ENCODE results near the gene SLC22A8. TPM values are rescaled to one million over a fixed set of nuclear protein-coding genes. Genes with fewer than 3 reads are reported as not detected.

The SLC22A8 gene
- total RNA-seq, 1 donor from 2014 or later = not detected

- H3K27ac ChIP-seq = no peak overlapping the region
- no peaks in the 10 kb centered on the region for H3K36me3 ChIP-seq
- intact Hi-C loops (cut with DNase I) = no loop called here
- no peaks in the 10 kb centered on the region for H3K9me3 ChIP-seq
- DNase-seq (ENCODE audit: extremely low spot score in 2 of 2) = no peak
- no peak overlapping the region for H3K4me3 ChIP-seq
- peaks cover 2% of the 10 kb centered on the region for H3K4me1 ChIP-seq
- TF ChIP-seq, protein P1, sequence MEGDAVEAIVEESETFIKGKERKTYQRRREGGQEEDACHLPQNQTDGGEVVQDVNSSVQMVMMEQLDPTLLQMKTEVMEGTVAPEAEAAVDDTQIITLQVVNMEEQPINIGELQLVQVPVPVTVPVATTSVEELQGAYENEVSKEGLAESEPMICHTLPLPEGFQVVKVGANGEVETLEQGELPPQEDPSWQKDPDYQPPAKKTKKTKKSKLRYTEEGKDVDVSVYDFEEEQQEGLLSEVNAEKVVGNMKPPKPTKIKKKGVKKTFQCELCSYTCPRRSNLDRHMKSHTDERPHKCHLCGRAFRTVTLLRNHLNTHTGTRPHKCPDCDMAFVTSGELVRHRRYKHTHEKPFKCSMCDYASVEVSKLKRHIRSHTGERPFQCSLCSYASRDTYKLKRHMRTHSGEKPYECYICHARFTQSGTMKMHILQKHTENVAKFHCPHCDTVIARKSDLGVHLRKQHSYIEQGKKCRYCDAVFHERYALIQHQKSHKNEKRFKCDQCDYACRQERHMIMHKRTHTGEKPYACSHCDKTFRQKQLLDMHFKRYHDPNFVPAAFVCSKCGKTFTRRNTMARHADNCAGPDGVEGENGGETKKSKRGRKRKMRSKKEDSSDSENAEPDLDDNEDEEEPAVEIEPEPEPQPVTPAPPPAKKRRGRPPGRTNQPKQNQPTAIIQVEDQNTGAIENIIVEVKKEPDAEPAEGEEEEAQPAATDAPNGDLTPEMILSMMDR (IDR thresholded peaks at IDR 0.05) = no peak
- TF ChIP-seq POLR2A (IDR thresholded peaks at IDR 0.05) (no peak), POLR2AphosphoS5 (IDR thresholded peaks at IDR 0.05; ENCODE audit: insufficient read depth in 1 of 2, low read depth in 1 of 2) (no peak)
- no peaks in the 10 kb centered on the region for H3K27me3 ChIP-seq
Observed at GRCh38 chr11:62994775-62995174, 20.9 kb downstream of the SLC22A8 start.

DNA sequence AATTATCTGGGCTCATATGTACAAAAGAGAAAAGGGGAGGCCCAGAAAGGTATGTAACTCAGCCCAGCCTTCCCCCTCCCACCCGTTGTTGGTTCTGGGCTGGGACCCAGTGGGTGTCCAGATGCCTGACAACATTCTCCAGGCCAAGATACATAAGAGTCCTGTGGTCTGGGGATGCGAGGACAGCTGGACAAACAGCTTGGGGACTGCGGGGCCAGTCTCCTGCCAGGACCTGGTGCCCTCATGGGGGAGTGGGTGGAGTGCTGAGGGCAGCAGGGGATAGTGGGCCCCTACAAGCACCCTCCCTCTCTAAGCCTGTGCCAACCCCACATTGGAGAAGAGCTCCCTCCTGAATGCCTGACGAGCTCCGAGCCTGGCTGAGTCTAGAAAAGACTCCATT is 27.4 kb downstream of the SLC22A8 start:
- TF ChIP-seq, protein P1 (IDR thresholded peaks at IDR 0.05) = no peak
- no peak for TF ChIP-seq POLR2AphosphoS5 (IDR thresholded peaks at IDR 0.05; ENCODE audit: insufficient read depth in 1 of 2, low read depth in 1 of 2)
- TF ChIP-seq POLR2A (IDR thresholded peaks at IDR 0.05) = no peak
- intact Hi-C loops (cut with DNase I) = loop anchor here (5.0 kb wide), 1 partner anchor 1596 kb away; the partner anchor contains the start of gene TMEM216
- H3K9me3 ChIP-seq = no peaks in the 10 kb centered on the region

GRCh38 chr11:62985041-62985750 is 30.4 kb downstream of the SLC22A8 start:
- TF ChIP-seq, protein P1 (IDR thresholded peaks at IDR 0.05) = no peak
- no peak for TF ChIP-seq POLR2A (IDR thresholded peaks at IDR 0.05)
- TF ChIP-seq POLR2AphosphoS5 (IDR thresholded peaks at IDR 0.05; ENCODE audit: insufficient read depth in 1 of 2, low read depth in 1 of 2) = no peak
- no peak for DNase-seq (ENCODE audit: extremely low spot score in 2 of 2)

More for the DNA sequence above, 27.4 kb downstream of the SLC22A8 start:
- no peak for DNase-seq (ENCODE audit: extremely low spot score in 2 of 2)
- H3K36me3 ChIP-seq = no peaks in the 10 kb centered on the region
- H3K27me3 ChIP-seq = no peaks in the 10 kb centered on the region
- H3K4me1 ChIP-seq = no peaks in the 10 kb centered on the region
- no peak overlapping the region for H3K4me3 ChIP-seq
- no peak overlapping the region for H3K27ac ChIP-seq

GRCh38 chr11:62984451-62984991 is 31.1 kb downstream of the SLC22A8 start, which contains the start of gene SLC22A6:
Gene SLC22A6 (minus strand): TSS chr11:62984967. CDS start chr11:62984690, 277 bp downstream.
- no peaks in the 10 kb centered on the region for H3K36me3 ChIP-seq
- DNase-seq (ENCODE audit: extremely low spot score in 2 of 2) = no peak
- TF ChIP-seq POLR2A (IDR thresholded peaks at IDR 0.05) = no peak
- H3K9me3 ChIP-seq = no peaks in the 10 kb centered on the region
- no peaks in the 10 kb centered on the region for H3K27me3 ChIP-seq
- no peak within 1 kb of the TSS for H3K27ac ChIP-seq
- H3K4me3 ChIP-seq = no peak within 1 kb of the TSS
- intact Hi-C loops (cut with DNase I) = no loop called here
- H3K4me1 ChIP-seq = no peaks in the 10 kb centered on the region

More at GRCh38 chr11:62985041-62985750, 30.4 kb downstream of the SLC22A8 start:
- Histone ChIP-seq H3K4me1 (no peaks in the 10 kb centered on the region), H3K27me3 (no peaks in the 10 kb centered on the region), H3K4me3 (no peak overlapping the region), H3K9me3 (no peaks in the 10 kb centered on the region), H3K36me3 (no peaks in the 10 kb centered on the region), H3K27ac (no peak overlapping the region)
- intact Hi-C loops (cut with DNase I) = loop anchor here (5.0 kb wide), 1 partner anchor 1593 kb away; the partner anchor contains the start of gene TMEM216

DNA sequence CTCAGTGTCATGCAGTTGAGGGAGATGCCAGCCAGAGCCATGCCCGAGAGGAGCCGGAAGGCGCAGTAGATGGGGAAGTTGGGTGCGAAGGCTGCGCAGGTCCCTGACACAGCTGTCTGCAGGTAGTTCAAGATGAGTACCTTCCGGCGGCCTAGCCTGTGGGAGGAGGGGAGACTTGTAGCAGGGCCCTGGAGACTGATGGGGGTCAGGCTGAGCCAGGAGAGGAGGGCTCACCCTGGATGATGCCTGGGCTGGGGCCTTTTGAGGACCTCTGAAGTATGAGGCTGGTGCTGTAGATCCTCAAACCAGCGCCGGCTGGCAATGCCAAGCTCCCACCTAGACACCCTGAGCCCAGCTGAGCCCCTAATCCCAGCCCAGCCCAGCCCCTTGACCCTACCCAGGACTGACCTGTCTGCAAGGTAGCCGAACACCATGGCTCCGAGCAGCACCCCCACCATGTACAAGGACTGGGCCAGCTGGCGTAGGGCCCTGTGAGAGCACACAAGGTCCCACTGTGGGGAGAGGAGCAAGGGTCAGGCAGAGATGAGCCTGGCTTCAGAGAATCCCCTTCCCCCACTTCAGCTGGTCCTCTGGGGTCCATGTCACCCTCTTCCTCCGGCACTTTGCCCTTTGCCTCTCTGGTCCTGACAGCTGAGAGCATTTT is 32.0 kb downstream of the SLC22A8 start:
- H3K27ac ChIP-seq = no peak overlapping the region
- no peak overlapping the region for H3K4me3 ChIP-seq
- H3K9me3 ChIP-seq = no peaks in the 10 kb centered on the region
- H3K36me3 ChIP-seq = no peaks in the 10 kb centered on the region
- TF ChIP-seq POLR2A (IDR thresholded peaks at IDR 0.05) = no peak
- TF ChIP-seq, protein P1 (IDR thresholded peaks at IDR 0.05) = no peak
- TF ChIP-seq POLR2AphosphoS5 (IDR thresholded peaks at IDR 0.05; ENCODE audit: insufficient read depth in 1 of 2, low read depth in 1 of 2) = no peak
- H3K27me3 ChIP-seq = no peaks in the 10 kb centered on the region
- no peaks in the 10 kb centered on the region for H3K4me1 ChIP-seq
- no peak for DNase-seq (ENCODE audit: extremely low spot score in 2 of 2)
- intact Hi-C loops (cut with DNase I) = no loop called here

Measured in vagina (tissue), 2 donors.